IMR-90 (cell line): ENCODE data around the gene HOXD9. TPM values are rescaled to one million over a fixed set of nuclear protein-coding genes. Genes with fewer than 3 reads are reported as not detected.

Source experiments
- ATAC-seq: fragments of 200-7000 bp; cut with Tn5 transposase; 2 replicates; pipeline ENCODE4 v1.9.1; 2020; ENCODE audit warnings: low read depth, mild to moderate bottlenecking, moderate library complexity
- BruUV-seq: library from RNA; stranded (reverse); fragments of 400-500 nt; replicated peaks from 2 replicates; lab custom pipeline; 2021; lab: Mats Ljungman, UMichigan
- CTCF ChIA-PET: fragments of 300-600 bp; formaldehyde crosslinking; extraction: SDS; loops from one replicate; lab custom pipeline; 2021; ENCODE audit warnings: antibody characterized with exemption; lab: Yijun Ruan, JAX
- POLR2A ChIA-PET: fragments of 300-600 bp; sonication (Branson Sonifier 250); formaldehyde crosslinking; loops from one replicate; lab custom pipeline; 2022; ENCODE audit warnings: antibody characterized with exemption; ENCODE audit not compliant: unreplicated experiment; lab: Charles Lee
- DNase-seq: peaks from one replicate; pipeline ENCODE4 v3.0.0; 2013
- H2AFZ ChIP-seq: replicated peaks from 2 replicates; pipeline ENCODE3; 2013; ENCODE audit warnings: low read length, mild to moderate bottlenecking; ENCODE audit not compliant: poor library complexity
- H2AK5ac ChIP-seq: 2 replicates; pipeline ENCODE4 v1.6.1; 2013; ENCODE audit warnings: low read depth, low read length, inconsistent platforms
- H2AK9ac ChIP-seq: replicated peaks from 2 replicates; pipeline ENCODE3; 2013; ENCODE audit warnings: mild to moderate bottlenecking, low read depth, low read length, moderate library complexity; ENCODE audit not compliant: poor library complexity
- H2BK120ac ChIP-seq: 2 replicates; pipeline ENCODE4 v1.6.1; 2013; ENCODE audit warnings: low read depth, low read length, inconsistent platforms
- H2BK15ac ChIP-seq: 3 replicates; pipeline ENCODE4 v1.6.1; 2013; ENCODE audit warnings: low read depth, low read length, inconsistent platforms
- H2BK20ac ChIP-seq: 2 replicates; pipeline ENCODE4 v1.6.1; 2013; ENCODE audit warnings: low read depth, mild to moderate bottlenecking, inconsistent platforms, low read length, moderate library complexity
- H2BK5ac ChIP-seq: 2 replicates; pipeline ENCODE4 v1.6.1; 2013; ENCODE audit warnings: mild to moderate bottlenecking, low read depth, low read length, inconsistent platforms; ENCODE audit not compliant: poor library complexity, severe bottlenecking
- H3K14ac ChIP-seq: replicated peaks from 2 replicates; pipeline ENCODE4 v1.6.1; 2013; ENCODE audit warnings: low read depth, low read length, inconsistent platforms
- H3K18ac ChIP-seq: 2 replicates; pipeline ENCODE4 v1.6.1; 2013; ENCODE audit warnings: low read depth, low read length, control low read depth
- H3K23ac ChIP-seq: 2 replicates; pipeline ENCODE4 v1.6.1; 2013; ENCODE audit warnings: low read depth, low read length, inconsistent platforms
- H3K27ac ChIP-seq: 2 replicates; pipeline ENCODE4 v1.5.1; 2013; ENCODE audit warnings: mild to moderate bottlenecking, control low read depth, low read length; ENCODE audit not compliant: insufficient read depth
- H3K27me3 ChIP-seq: 2 replicates; pipeline ENCODE4 v1.6.1; 2013; ENCODE audit warnings: low read length; ENCODE audit not compliant: control insufficient read depth, insufficient read depth
- H3K36me3 ChIP-seq: 2 replicates; pipeline ENCODE4 v1.6.1; 2013; ENCODE audit warnings: low read length, mixed read lengths; ENCODE audit not compliant: control insufficient read depth, insufficient read depth
- H3K4ac ChIP-seq: 2 replicates; pipeline ENCODE4 v1.6.1; 2013; ENCODE audit warnings: low read depth, low read length, inconsistent platforms
- H3K4me1 ChIP-seq: 2 replicates; pipeline ENCODE4 v1.6.1; 2013; ENCODE audit warnings: low read length, mixed read lengths; ENCODE audit not compliant: control insufficient read depth, insufficient read depth
- H3K4me2 ChIP-seq: 2 replicates; pipeline ENCODE4 v1.6.1; 2013; ENCODE audit warnings: low read depth, mild to moderate bottlenecking, control low read depth, low read length, moderate library complexity
- H3K4me3 ChIP-seq: 2 replicates; pipeline ENCODE4 v1.5.1; 2013; ENCODE audit warnings: low read depth, mild to moderate bottlenecking, control low read depth, low read length, moderate library complexity; ENCODE audit not compliant: insufficient read depth
- H3K56ac ChIP-seq: 2 replicates; pipeline ENCODE4 v1.6.1; 2013; ENCODE audit warnings: low read length, inconsistent platforms; ENCODE audit not compliant: insufficient read depth; ENCODE audit errors: extremely low read depth
- H3K79me1 ChIP-seq, 2 experiments: 2 replicates each; pipeline ENCODE4 v1.6.1; 2013; ENCODE audit warnings: low read length in 2 of 2, inconsistent platforms in 1 of 2, low read depth in 1 of 2
- H3K9ac ChIP-seq: 2 replicates; pipeline ENCODE4 v1.6.1; 2013; ENCODE audit warnings: low read depth, low read length, control low read depth
- H3K9me1 ChIP-seq: 2 replicates; pipeline ENCODE4 v1.6.1; 2013; ENCODE audit warnings: low read length, inconsistent platforms; ENCODE audit not compliant: insufficient read depth
- H3K9me3 ChIP-seq: 2 replicates; pipeline ENCODE4 v1.6.1; 2013; ENCODE audit warnings: low read length; ENCODE audit not compliant: control insufficient read depth, insufficient read depth
- H4K20me1 ChIP-seq: 2 replicates; pipeline ENCODE4 v1.6.1; 2013; ENCODE audit warnings: low read length, inconsistent platforms; ENCODE audit not compliant: insufficient read depth
- H4K5ac ChIP-seq: 2 replicates; pipeline ENCODE4 v1.6.1; 2013; ENCODE audit warnings: mild to moderate bottlenecking, low read depth, low read length, control low read depth
- H4K8ac ChIP-seq, 2 experiments: 2 replicates each; pipeline ENCODE4 v1.6.1; 2013; ENCODE audit warnings: low read depth in 2 of 2, low read length in 2 of 2, control low read depth in 1 of 2, inconsistent platforms in 1 of 2
- H4K91ac ChIP-seq: 2 replicates; pipeline ENCODE4 v1.6.1; 2013; ENCODE audit warnings: low read depth, low read length, inconsistent platforms; ENCODE audit not compliant: insufficient read depth
- CEBPB ChIP-seq: IDR thresholded peaks from 2 replicates; pipeline ENCODE4 v1.6.1; 2012; ENCODE audit warnings: low read depth, low read length, improper control_type of control experiment
- CHD1 ChIP-seq: IDR thresholded peaks from 2 replicates; pipeline ENCODE4 v1.6.1; 2012; ENCODE audit warnings: low read depth, low read length, improper control_type of control experiment
- CTCF ChIP-seq: conservative IDR thresholded peaks from 2 replicates; pipeline ENCODE4 v1.5.1; 2012; ENCODE audit warnings: mild to moderate bottlenecking, low read depth, low read length, improper control_type of control experiment
- ELK1 ChIP-seq: fragments of 150-350 bp; IDR thresholded peaks from 2 replicates; pipeline ENCODE4 v1.6.1; 2016; ENCODE audit warnings: low read depth, mild to moderate bottlenecking, low read length, moderate library complexity, borderline replicate concordance
- FOS ChIP-seq: fragments of 150-350 bp; IDR thresholded peaks from 2 replicates; pipeline ENCODE4 v1.6.1; 2016; ENCODE audit warnings: low read depth, low read length
- MAFK ChIP-seq: IDR thresholded peaks from 2 replicates; pipeline ENCODE4 v1.6.1; 2012; ENCODE audit warnings: low read depth, low read length, improper control_type of control experiment
- MAZ ChIP-seq: IDR thresholded peaks from 2 replicates; pipeline ENCODE4 v1.6.1; 2012; ENCODE audit warnings: low read depth, mild to moderate bottlenecking, low read length, improper control_type of control experiment, moderate library complexity, borderline replicate concordance
- MXI1 ChIP-seq: IDR thresholded peaks from 2 replicates; pipeline ENCODE4 v1.6.1; 2012; ENCODE audit warnings: low read depth, mild to moderate bottlenecking, low read length, moderate library complexity, borderline replicate concordance
- RAD21 ChIP-seq: IDR thresholded peaks from 2 replicates; pipeline ENCODE4 v1.6.1; 2012; ENCODE audit warnings: low read length, improper control_type of control experiment
- RCOR1 ChIP-seq: IDR thresholded peaks from 2 replicates; pipeline ENCODE4 v1.6.1; 2012; ENCODE audit warnings: mild to moderate bottlenecking, low read length, improper control_type of control experiment; ENCODE audit not compliant: insufficient replicate concordance
- USF2 ChIP-seq: fragments of 150-350 bp; IDR thresholded peaks from 2 replicates; pipeline ENCODE4 v1.6.1; 2017; ENCODE audit warnings: mild to moderate bottlenecking, antibody characterized with exemption, low read length, low read depth
- WGBS, 2 experiments: methylation state at CpG; one replicate each; pipeline versions ENCODE4 v1.1.5 to v1.1.7; 2013; ENCODE audit warnings: missing lambda C conversion rate in 2 of 2; ENCODE audit not compliant: insufficient read length in 1 of 2; ENCODE audit errors: extremely low coverage in 2 of 2; 5-methylcytosine and 5-hydroxymethylcytosine counted together
- dilution Hi-C: fragments of 300-500 bp; cut with HindIII; formaldehyde crosslinking; loops from one replicate; pipeline ENCODE4 v1.14.3; 2018; ENCODE audit warnings: low sequenced_read_pairs; ENCODE audit not compliant: unreplicated experiment
- in situ Hi-C: fragments of 300-500 bp; cut with MboI; formaldehyde crosslinking; loops from 3 replicates; pipeline ENCODE4 v1.14.3; 2019; ENCODE audit warnings: low sequenced_read_pairs, inconsistent platforms, mixed read lengths
- intact Hi-C: fragments of 100-400 bp; cut with micrococcal nuclease; formaldehyde crosslinking; loops from 2 replicates; pipeline ENCODE4 v1.10.0; 2022
- polyA plus RNA-seq, 3 experiments: library from polyadenylated mRNA; depleted of rRNA; stranded (reverse); fragments of >200 nt; gene quantifications; 2 replicates each; pipeline ENCODE4 v1.2.3, GENCODE V29; 2012; ENCODE audit warnings: low replicate concordance in 1 of 3
- total RNA-seq: library from RNA; depleted of rRNA; stranded (reverse); fragments of >200 nt; gene quantifications from 2 replicates; pipeline ENCODE4 v1.2.3, GENCODE V29; 2012

Gene HOXD9
- total and polyA plus RNA-seq, 2 of the 4 experiments (the other 2 are of a cell fraction), result not detected

GRCh38 chr2:176169711-176170110 is 47.2 kb downstream of the HOXD9 start:
- no peak overlapping the region for H3K4me2 ChIP-seq
- H3K56ac ChIP-seq, result no peak overlapping the region
- peaks cover 8% of the 10 kb centered on the region for H3K9me3 ChIP-seq
- H3K9ac ChIP-seq, result no peak overlapping the region
- no peak overlapping the region for H3K14ac ChIP-seq
- peaks cover 61% of the 10 kb centered on the region for H3K27me3 ChIP-seq
- H2AFZ ChIP-seq, result no peak overlapping the region
- POLR2A ChIA-PET, result no interaction called here
- in situ Hi-C loops, result no loop called here
- no peak overlapping the region for H3K4ac ChIP-seq
- no peak overlapping the region for H2AK5ac ChIP-seq
- DNase-seq (no peak), ATAC-seq (no peak)
- no peak overlapping the region for H4K8ac ChIP-seq
- CTCF ChIA-PET, result interaction anchor here (0.7 kb wide), 1 partner anchor 272 kb away, joined by 3 read pairs; no protein-coding TSS in a partner anchor
- no peaks in the 10 kb centered on the region for H4K20me1 ChIP-seq
- H3K27ac ChIP-seq, result no peak overlapping the region
- no peak overlapping the region for H2BK15ac ChIP-seq
- no peak overlapping the region for H2BK20ac ChIP-seq
- H3K4me3 ChIP-seq, result no peak overlapping the region
- H3K36me3 ChIP-seq, result no peaks in the 10 kb centered on the region
- H3K9me1 ChIP-seq, result no peaks in the 10 kb centered on the region
- no peak overlapping the region for H3K23ac ChIP-seq
- BruUV-seq, result no TSS peak
- no peak overlapping the region for H2BK120ac ChIP-seq
- H3K4me1 ChIP-seq, result no peaks in the 10 kb centered on the region
- TF ChIP-seq MAFK, result no peak
- TF ChIP-seq CTCF, result no peak
- no peak for TF ChIP-seq MAZ
- TF ChIP-seq CEBPB, result no peak
- no peak for TF ChIP-seq RCOR1
- no peak for TF ChIP-seq CHD1
- TF ChIP-seq FOS, result no peak
- TF ChIP-seq ELK1, result no peak
- TF ChIP-seq USF2, result no peak
- no peak for TF ChIP-seq RAD21
- no peak for TF ChIP-seq MXI1
- dilution Hi-C loops, result no loop called here
- H3K79me1 ChIP-seq, result no peaks in the 10 kb centered on the region
- no CpG with 5 or more reads among the region's 2 CpGs for WGBS, 2 experiments
- no peak overlapping the region for H2AK9ac ChIP-seq
- no peak overlapping the region for H4K91ac ChIP-seq
- H3K18ac ChIP-seq, result no peak overlapping the region
- no peak overlapping the region for H2BK5ac ChIP-seq
- no peak overlapping the region for H4K5ac ChIP-seq
- intact Hi-C loops, result no loop called here
